Skeletal muscle tissue (tissue), 4 donors: ENCODE data around the gene THY1. TPM values are rescaled to one million over a fixed set of nuclear protein-coding genes. Genes with fewer than 3 reads are reported as not detected.
"Not testable (repeated sequence)": the region's sequence is repeated elsewhere in the genome, so short reads cannot be mapped to it uniquely, and the experiment has no call there.

Source experiments
- H3K27ac ChIP-seq: one replicate; pipeline ENCODE4 v1.7.0; 2013; ENCODE audit warnings: mild to moderate bottlenecking, low read depth, low read length, inconsistent platforms
- H3K27me3 ChIP-seq, 3 donors: one replicate each; pipeline ENCODE4 v1.7.0; 2013; ENCODE audit warnings: low read length in 3 of 3; ENCODE audit not compliant: control insufficient read depth in 3 of 3, insufficient read depth in 3 of 3
- H3K36me3 ChIP-seq, 3 donors: one replicate each; pipeline ENCODE4 v1.7.0; 2013; ENCODE audit warnings: low read length in 3 of 3; ENCODE audit not compliant: control insufficient read depth in 3 of 3, insufficient read depth in 3 of 3
- H3K4me1 ChIP-seq, 3 donors: one replicate each; pipeline ENCODE4 v1.7.0; 2013; ENCODE audit warnings: low read length in 3 of 3, mild to moderate bottlenecking in 3 of 3; ENCODE audit not compliant: control insufficient read depth in 3 of 3, insufficient read depth in 3 of 3
- H3K4me3 ChIP-seq, 3 donors: one replicate each; pipeline ENCODE4 v1.7.0; 2013; ENCODE audit warnings: low read length in 3 of 3
- H3K9ac ChIP-seq, 3 donors: one replicate each; pipeline ENCODE4 v1.7.0; 2013; ENCODE audit warnings: low read length in 3 of 3, mild to moderate bottlenecking in 3 of 3, moderate library complexity in 2 of 3, low read depth in 1 of 3
- H3K9me3 ChIP-seq, 3 donors: one replicate each; pipeline ENCODE4 v1.7.0; 2013; ENCODE audit warnings: low read length in 3 of 3; ENCODE audit not compliant: control insufficient read depth in 3 of 3
- total RNA-seq: library from RNA; depleted of rRNA; stranded (reverse); fragments of >200 nt; gene quantifications from one replicate; pipeline ENCODE4 v1.2.3, GENCODE V29; 2014
- donor health status: Osteomylitis.

THY1 gene
- total RNA-seq, 1 donor from 2014 or later = 19.8 TPM

GRCh38 chr11:119414321-119414720 lies 8.7 kb downstream of the THY1 start:
- H3K9ac ChIP-seq = no peak overlapping the region
- no peaks in the 10 kb centered on the region for H3K36me3 ChIP-seq
- no peak overlapping the region for H3K4me3 ChIP-seq
- H3K27ac ChIP-seq = no peak overlapping the region
- peaks cover 0 to 9% (median 4%) of the 10 kb centered on the region in 3 donors for H3K4me1 ChIP-seq
- H3K27me3 ChIP-seq = peaks cover 0 to 10% (median 3%) of the 10 kb centered on the region in 3 donors
- no peaks in the 10 kb centered on the region for H3K9me3 ChIP-seq

- peaks cover 0 to 3% (median 2%) of the 10 kb centered on the region in 3 donors for H3K4me1 ChIP-seq
- H3K9ac ChIP-seq = no peak overlapping the region
- H3K4me3 ChIP-seq = no peak overlapping the region
- H3K36me3 ChIP-seq = no peaks in the 10 kb centered on the region
- H3K27me3 ChIP-seq = no peaks in the 10 kb centered on the region
- H3K27ac ChIP-seq = no peak overlapping the region
- no peaks in the 10 kb centered on the region for H3K9me3 ChIP-seq
Observed at GRCh38 chr11:119412072-119412471, 10.9 kb downstream of the THY1 start.

GRCh38 chr11:119410501-119410900 lies 12.5 kb downstream of the THY1 start:
- Histone ChIP-seq H3K27ac (no peak overlapping the region), H3K4me3 (no peak overlapping the region), H3K4me1 (no peaks in the 10 kb centered on the region), H3K27me3 (no peaks in the 10 kb centered on the region), H3K9ac (no peak overlapping the region), H3K36me3 (no peaks in the 10 kb centered on the region), H3K9me3 (no peaks in the 10 kb centered on the region)

- Histone ChIP-seq H3K4me1 (no peaks in the 10 kb centered on the region), H3K9me3 (no peaks in the 10 kb centered on the region), H3K27me3 (no peaks in the 10 kb centered on the region), H3K4me3 (no peak overlapping the region), H3K36me3 (no peaks in the 10 kb centered on the region), H3K9ac (no peak overlapping the region), H3K27ac (no peak overlapping the region)
Observed at GRCh38 chr11:119409731-119410130, 13.2 kb downstream of the THY1 start.

- Histone ChIP-seq H3K27ac (no peak overlapping the region), H3K36me3 (no peaks in the 10 kb centered on the region), H3K27me3 (no peaks in the 10 kb centered on the region), H3K4me1 (no peaks in the 10 kb centered on the region), H3K4me3 (no peak overlapping the region), H3K9ac (no peak overlapping the region), H3K9me3 (peaks cover 0 to 3% (median under 1%) of the 10 kb centered on the region in 3 donors)
Observed at GRCh38 chr11:119406005-119406404, 17.0 kb downstream of the THY1 start.

- H3K36me3 ChIP-seq, H3K9ac ChIP-seq, H3K4me1 ChIP-seq, H3K27ac ChIP-seq, H3K27me3 ChIP-seq, H3K4me3 ChIP-seq, H3K9me3 ChIP-seq: not testable (repeated sequence)
Observed at GRCh38 chr11:119405448-119405847, 17.5 kb downstream of the THY1 start.

- Histone ChIP-seq H3K9me3 (peaks cover 0 to 6% (median 2%) of the 10 kb centered on the region in 3 donors), H3K36me3 (no peaks in the 10 kb centered on the region), H3K9ac (no peak overlapping the region), H3K4me3 (no peak overlapping the region), H3K27me3 (no peaks in the 10 kb centered on the region), H3K27ac (no peak overlapping the region), H3K4me1 (no peaks in the 10 kb centered on the region)
Observed at GRCh38 chr11:119404872-119405271, 18.1 kb downstream of the THY1 start.

GRCh38 chr11:119403021-119403420 lies 20.0 kb downstream of the THY1 start:
- Histone ChIP-seq H3K27me3 (no peaks in the 10 kb centered on the region), H3K9me3 (peaks cover 0 to 6% (median 2%) of the 10 kb centered on the region in 3 donors), H3K4me3 (no peak overlapping the region), H3K4me1 (no peaks in the 10 kb centered on the region), H3K9ac (no peak overlapping the region), H3K27ac (no peak overlapping the region), H3K36me3 (no peaks in the 10 kb centered on the region)

- no peaks in the 10 kb centered on the region for H3K27me3 ChIP-seq
- H3K9me3 ChIP-seq = peaks cover 0 to 6% (median 2%) of the 10 kb centered on the region in 3 donors
- no peaks in the 10 kb centered on the region for H3K36me3 ChIP-seq
- no peak overlapping the region for H3K27ac ChIP-seq
- H3K9ac ChIP-seq = no peak overlapping the region
- no peak overlapping the region for H3K4me3 ChIP-seq
- H3K4me1 ChIP-seq = no peaks in the 10 kb centered on the region
Observed at GRCh38 chr11:119402470-119402869, 20.5 kb downstream of the THY1 start.

- Histone ChIP-seq H3K9ac (no peak overlapping the region), H3K27me3 (no peaks in the 10 kb centered on the region), H3K27ac (no peak overlapping the region), H3K4me3 (no peak overlapping the region), H3K36me3 (no peaks in the 10 kb centered on the region), H3K9me3 (peaks cover 0 to 6% (median 2%) of the 10 kb centered on the region in 3 donors), H3K4me1 (no peaks in the 10 kb centered on the region)
Observed at GRCh38 chr11:119400860-119401259, 22.1 kb downstream of the THY1 start.

- no peak overlapping the region for H3K4me3 ChIP-seq
- H3K36me3 ChIP-seq = no peaks in the 10 kb centered on the region
- no peaks in the 10 kb centered on the region for H3K4me1 ChIP-seq
- H3K9ac ChIP-seq = no peak overlapping the region
- H3K27me3 ChIP-seq = no peaks in the 10 kb centered on the region
- H3K9me3 ChIP-seq = peaks cover 0 to 6% (median 2%) of the 10 kb centered on the region in 3 donors
- H3K27ac ChIP-seq = no peak overlapping the region
Observed at GRCh38 chr11:119397740-119398139, 25.2 kb downstream of the THY1 start.
